Activated naive CD4-positive, alpha-beta T cell treated with anti-CD3 and anti-CD28 coated beads for 36 hours (primary cell): ENCODE results near the gene OPTC. TPM values are rescaled to one million over a fixed set of nuclear protein-coding genes. Genes with fewer than 3 reads are reported as not detected.

Experiments
- CTCF ChIA-PET: fragments of 350-600 bp; sonication (Branson Sonifier 250); formaldehyde crosslinking; loops from one replicate; lab custom pipeline; 2021; ENCODE audit warnings: antibody characterized with exemption; lab: Charles Lee
- DNase-seq: peaks from one replicate; pipeline ENCODE4 v3.0.0-alpha.2; 2020
- H3K27ac Mint-ChIP-seq: one replicate; pipeline ENCODE4 v1.8.0; 2021; ENCODE audit warnings: mild to moderate bottlenecking, mixed read lengths
- H3K27me3 Mint-ChIP-seq: one replicate; pipeline ENCODE4 v1.8.0; 2021; ENCODE audit warnings: low read depth, mixed read lengths
- H3K36me3 Mint-ChIP-seq: one replicate; pipeline ENCODE4 v1.8.0; 2021; ENCODE audit warnings: low read depth, mixed read lengths
- H3K4me1 Mint-ChIP-seq: one replicate; pipeline ENCODE4 v1.8.0; 2021; ENCODE audit warnings: low read depth, mixed read lengths
- H3K4me3 Mint-ChIP-seq: one replicate; pipeline ENCODE4 v1.8.0; 2021; ENCODE audit warnings: mild to moderate bottlenecking, moderate library complexity, mixed read lengths
- H3K9me3 Mint-ChIP-seq: one replicate; pipeline ENCODE4 v1.8.0; 2021; ENCODE audit warnings: mixed read lengths
- intact Hi-C: fragments of 100-400 bp; cut with micrococcal nuclease; formaldehyde crosslinking; loops from one replicate; pipeline ENCODE4 v1.15.1; 2023
- total RNA-seq, 2 experiments: library from RNA; stranded (reverse); gene quantifications; one replicate each; pipeline ENCODE4 v1.2.3, GENCODE V29; 2021

The OPTC gene
- total RNA-seq, 2 experiments from 2014 or later: not detected

GRCh38 chr1:203528976-203529835 is 35.3 kb downstream of the OPTC start:
- H3K9me3 Mint-ChIP-seq: no peaks in the 10 kb centered on the region
- H3K27ac Mint-ChIP-seq: no peak overlapping the region
- CTCF ChIA-PET: interaction anchor here (0.9 kb wide), 1 partner anchor 25 kb away, joined by 4 read pairs; no protein-coding TSS in a partner anchor
- H3K4me1 Mint-ChIP-seq: peaks cover 2% of the 10 kb centered on the region
- intact Hi-C loops: no loop called here
- no peaks in the 10 kb centered on the region for H3K36me3 Mint-ChIP-seq
- H3K4me3 Mint-ChIP-seq: no peak overlapping the region
- DNase-seq: no peak
- no peaks in the 10 kb centered on the region for H3K27me3 Mint-ChIP-seq

GRCh38 chr1:203531063-203531462 is 37.1 kb downstream of the OPTC start:
- CTCF ChIA-PET: no interaction called here
- intact Hi-C loops: no loop called here
- Mint-ChIP-seq H3K9me3 (no peaks in the 10 kb centered on the region), H3K36me3 (no peaks in the 10 kb centered on the region), H3K4me3 (no peak overlapping the region), H3K27ac (no peak overlapping the region), H3K4me1 (peaks cover 2% of the 10 kb centered on the region), H3K27me3 (no peaks in the 10 kb centered on the region)
- no peak for DNase-seq

GRCh38 chr1:203534012-203534411 is 40.1 kb downstream of the OPTC start:
- H3K9me3 Mint-ChIP-seq: no peaks in the 10 kb centered on the region
- H3K4me3 Mint-ChIP-seq: no peak overlapping the region
- CTCF ChIA-PET: interaction anchor here (1.0 kb wide), 1 partner anchor 91 kb away, joined by 3 read pairs; no protein-coding TSS in a partner anchor
- DNase-seq: no peak
- no peaks in the 10 kb centered on the region for H3K27me3 Mint-ChIP-seq
- H3K27ac Mint-ChIP-seq: no peak overlapping the region
- H3K36me3 Mint-ChIP-seq: no peaks in the 10 kb centered on the region
- peaks cover 2% of the 10 kb centered on the region for H3K4me1 Mint-ChIP-seq
- intact Hi-C loops: no loop called here

- H3K4me3 Mint-ChIP-seq: no peak overlapping the region
- DNase-seq: no peak
- intact Hi-C loops: no loop called here
- H3K27ac Mint-ChIP-seq: no peak overlapping the region
- no peaks in the 10 kb centered on the region for H3K9me3 Mint-ChIP-seq
- no peaks in the 10 kb centered on the region for H3K36me3 Mint-ChIP-seq
- peaks cover 1% of the 10 kb centered on the region for H3K4me1 Mint-ChIP-seq
- CTCF ChIA-PET: no interaction called here
- no peaks in the 10 kb centered on the region for H3K27me3 Mint-ChIP-seq
Measured at GRCh38 chr1:203534526-203534925, 40.6 kb downstream of the OPTC start.

GRCh38 chr1:203536575-203536974 is 42.6 kb downstream of the OPTC start:
- H3K4me1 Mint-ChIP-seq: no peaks in the 10 kb centered on the region
- H3K27me3 Mint-ChIP-seq: no peaks in the 10 kb centered on the region
- H3K9me3 Mint-ChIP-seq: no peaks in the 10 kb centered on the region
- CTCF ChIA-PET: no interaction called here
- H3K4me3 Mint-ChIP-seq: no peak overlapping the region
- intact Hi-C loops: no loop called here
- no peak for DNase-seq
- H3K36me3 Mint-ChIP-seq: no peaks in the 10 kb centered on the region
- H3K27ac Mint-ChIP-seq: no peak overlapping the region

GRCh38 chr1:203536980-203537455 is 43.1 kb downstream of the OPTC start:
- no peaks in the 10 kb centered on the region for H3K27me3 Mint-ChIP-seq
- H3K4me3 Mint-ChIP-seq: no peak overlapping the region
- DNase-seq: no peak
- H3K36me3 Mint-ChIP-seq: no peaks in the 10 kb centered on the region
- intact Hi-C loops: no loop called here
- CTCF ChIA-PET: interaction anchor here (1.6 kb wide), 1 partner anchor 33 kb away, joined by 3 read pairs; no protein-coding TSS in a partner anchor
- no peaks in the 10 kb centered on the region for H3K9me3 Mint-ChIP-seq
- H3K27ac Mint-ChIP-seq: no peak overlapping the region
- H3K4me1 Mint-ChIP-seq: no peaks in the 10 kb centered on the region

- intact Hi-C loops: no loop called here
Measured at GRCh38 chr1:203537806-203538464, 44.0 kb downstream of the OPTC start.

GRCh38 chr1:203538726-203539125 is 44.8 kb downstream of the OPTC start:
- CTCF ChIA-PET: interaction anchor here (1.6 kb wide), 1 partner anchor 35 kb away, joined by 3 read pairs; no protein-coding TSS in a partner anchor

More at GRCh38 chr1:203537806-203538464, 44.0 kb downstream of the OPTC start:
- H3K27ac Mint-ChIP-seq: no peak overlapping the region
- no peak for DNase-seq
- no peaks in the 10 kb centered on the region for H3K27me3 Mint-ChIP-seq
- H3K36me3 Mint-ChIP-seq: no peaks in the 10 kb centered on the region
- H3K4me3 Mint-ChIP-seq: no peak overlapping the region
- CTCF ChIA-PET: interaction anchor here (1.6 kb wide), 1 partner anchor 34 kb away, joined by 3 read pairs; no protein-coding TSS in a partner anchor
- no peaks in the 10 kb centered on the region for H3K4me1 Mint-ChIP-seq
- H3K9me3 Mint-ChIP-seq: no peaks in the 10 kb centered on the region

GRCh38 chr1:203539831-203540546 is 46.0 kb downstream of the OPTC start:
- H3K4me3 Mint-ChIP-seq: no peak overlapping the region
- no peaks in the 10 kb centered on the region for H3K4me1 Mint-ChIP-seq
- CTCF ChIA-PET: no interaction called here
- no peak for DNase-seq
- H3K9me3 Mint-ChIP-seq: no peaks in the 10 kb centered on the region
- H3K27me3 Mint-ChIP-seq: no peaks in the 10 kb centered on the region
- no peaks in the 10 kb centered on the region for H3K36me3 Mint-ChIP-seq
- intact Hi-C loops: no loop called here
- H3K27ac Mint-ChIP-seq: no peak overlapping the region

More at GRCh38 chr1:203538726-203539125, 44.8 kb downstream of the OPTC start:
- no peaks in the 10 kb centered on the region for H3K36me3 Mint-ChIP-seq
- intact Hi-C loops: no loop called here
- H3K27ac Mint-ChIP-seq: no peak overlapping the region
- no peak for DNase-seq
- H3K4me3 Mint-ChIP-seq: no peak overlapping the region
- H3K9me3 Mint-ChIP-seq: no peaks in the 10 kb centered on the region
- no peaks in the 10 kb centered on the region for H3K27me3 Mint-ChIP-seq
- H3K4me1 Mint-ChIP-seq: no peaks in the 10 kb centered on the region

GRCh38 chr1:203544485-203544884 is 50.5 kb downstream of the OPTC start:
- no peak for DNase-seq
- H3K27me3 Mint-ChIP-seq: no peaks in the 10 kb centered on the region
- no peaks in the 10 kb centered on the region for H3K4me1 Mint-ChIP-seq
- no peak overlapping the region for H3K27ac Mint-ChIP-seq
- H3K4me3 Mint-ChIP-seq: no peak overlapping the region
- no peaks in the 10 kb centered on the region for H3K9me3 Mint-ChIP-seq
- CTCF ChIA-PET: no interaction called here
- H3K36me3 Mint-ChIP-seq: no peaks in the 10 kb centered on the region
- intact Hi-C loops: no loop called here

- no peak overlapping the region for H3K4me3 Mint-ChIP-seq
- H3K9me3 Mint-ChIP-seq: no peaks in the 10 kb centered on the region
- CTCF ChIA-PET: no interaction called here
- H3K27me3 Mint-ChIP-seq: no peaks in the 10 kb centered on the region
- no peaks in the 10 kb centered on the region for H3K36me3 Mint-ChIP-seq
- no peaks in the 10 kb centered on the region for H3K4me1 Mint-ChIP-seq
- intact Hi-C loops: no loop called here
- DNase-seq: no peak
- no peak overlapping the region for H3K27ac Mint-ChIP-seq
Measured at GRCh38 chr1:203544978-203545816, 51.2 kb downstream of the OPTC start.
